ENCODE results near the gene OR6C68. TPM values are rescaled to one million over a fixed set of nuclear protein-coding genes. Genes with fewer than 3 reads are reported as not detected.

Gene OR6C68
- total and polyA plus RNA-seq, 9 of the 15 experiments (the other 6 are each of a cell fraction or from before 2014, with no cell fraction given), result not detected

- TF ChIP-seq SFPQ (IDR thresholded peaks at IDR 0.05; ENCODE audit: low read depth, low read length) (no peak), CEBPG (CRISPR knock-in tag; IDR thresholded peaks at IDR 0.05) (no peak), CEBPG (tag; conservative IDR thresholded peaks at IDR 0.05 in 1 of 2, IDR thresholded peaks at IDR 0.05 in 1 of 2) (no peak), SOX6 (IDR thresholded peaks at IDR 0.05) (no peak), ESRRB (CRISPR knock-in tag; IDR thresholded peaks at IDR 0.05; ENCODE audit: borderline replicate concordance) (no peak), ZNF282 (CRISPR knock-in tag; IDR thresholded peaks at IDR 0.05) (no peak), ZBTB43 (CRISPR knock-in tag; IDR thresholded peaks at IDR 0.05) (no peak), PPARD (CRISPR knock-in tag; IDR thresholded peaks at IDR 0.05) (no peak), KLF1 (tag; IDR thresholded peaks at IDR 0.05) (no peak), GMEB1 (CRISPR knock-in tag; IDR thresholded peaks at IDR 0.05) (no peak), FOXA3 (CRISPR knock-in tag; conservative IDR thresholded peaks at IDR 0.05 in 1 of 2, IDR thresholded peaks at IDR 0.05 in 1 of 2) (0 out of 4 replicates have a peak, but pooled peaks of 1 of the 2 experiments have one; percentile 39), ARID1B (IDR thresholded peaks at IDR 0.05) (peak; percentile 51), NONO (IDR thresholded peaks at IDR 0.05; ENCODE audit: low read depth in 2 of 2, low read length in 1 of 2) (no peak)
- TF ChIP-seq, protein P1, sequence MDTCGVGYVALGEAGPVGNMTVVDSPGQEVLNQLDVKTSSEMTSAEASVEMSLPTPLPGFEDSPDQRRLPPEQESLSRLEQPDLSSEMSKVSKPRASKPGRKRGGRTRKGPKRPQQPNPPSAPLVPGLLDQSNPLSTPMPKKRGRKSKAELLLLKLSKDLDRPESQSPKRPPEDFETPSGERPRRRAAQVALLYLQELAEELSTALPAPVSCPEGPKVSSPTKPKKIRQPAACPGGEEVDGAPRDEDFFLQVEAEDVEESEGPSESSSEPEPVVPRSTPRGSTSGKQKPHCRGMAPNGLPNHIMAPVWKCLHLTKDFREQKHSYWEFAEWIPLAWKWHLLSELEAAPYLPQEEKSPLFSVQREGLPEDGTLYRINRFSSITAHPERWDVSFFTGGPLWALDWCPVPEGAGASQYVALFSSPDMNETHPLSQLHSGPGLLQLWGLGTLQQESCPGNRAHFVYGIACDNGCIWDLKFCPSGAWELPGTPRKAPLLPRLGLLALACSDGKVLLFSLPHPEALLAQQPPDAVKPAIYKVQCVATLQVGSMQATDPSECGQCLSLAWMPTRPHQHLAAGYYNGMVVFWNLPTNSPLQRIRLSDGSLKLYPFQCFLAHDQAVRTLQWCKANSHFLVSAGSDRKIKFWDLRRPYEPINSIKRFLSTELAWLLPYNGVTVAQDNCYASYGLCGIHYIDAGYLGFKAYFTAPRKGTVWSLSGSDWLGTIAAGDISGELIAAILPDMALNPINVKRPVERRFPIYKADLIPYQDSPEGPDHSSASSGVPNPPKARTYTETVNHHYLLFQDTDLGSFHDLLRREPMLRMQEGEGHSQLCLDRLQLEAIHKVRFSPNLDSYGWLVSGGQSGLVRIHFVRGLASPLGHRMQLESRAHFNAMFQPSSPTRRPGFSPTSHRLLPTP (IDR thresholded peaks at IDR 0.05; ENCODE audit: borderline replicate concordance, extremely low read depth, insufficient read length), result no peak
Observed at GRCh38 chr12:55499810-55500252, 7.7 kb downstream of the OR6C68 start (continued).

All from K562 (cell line).